ENCODE results near the gene SNX25. TPM values are rescaled to one million over a fixed set of nuclear protein-coding genes. Genes with fewer than 3 reads are reported as not detected.

Gene SNX25
- total and polyA plus RNA-seq, 2 of the 13 experiments (the other 11 are each of a cell fraction or from before 2014, with no cell fraction given): 23.4 to 23.5 TPM

DNA sequence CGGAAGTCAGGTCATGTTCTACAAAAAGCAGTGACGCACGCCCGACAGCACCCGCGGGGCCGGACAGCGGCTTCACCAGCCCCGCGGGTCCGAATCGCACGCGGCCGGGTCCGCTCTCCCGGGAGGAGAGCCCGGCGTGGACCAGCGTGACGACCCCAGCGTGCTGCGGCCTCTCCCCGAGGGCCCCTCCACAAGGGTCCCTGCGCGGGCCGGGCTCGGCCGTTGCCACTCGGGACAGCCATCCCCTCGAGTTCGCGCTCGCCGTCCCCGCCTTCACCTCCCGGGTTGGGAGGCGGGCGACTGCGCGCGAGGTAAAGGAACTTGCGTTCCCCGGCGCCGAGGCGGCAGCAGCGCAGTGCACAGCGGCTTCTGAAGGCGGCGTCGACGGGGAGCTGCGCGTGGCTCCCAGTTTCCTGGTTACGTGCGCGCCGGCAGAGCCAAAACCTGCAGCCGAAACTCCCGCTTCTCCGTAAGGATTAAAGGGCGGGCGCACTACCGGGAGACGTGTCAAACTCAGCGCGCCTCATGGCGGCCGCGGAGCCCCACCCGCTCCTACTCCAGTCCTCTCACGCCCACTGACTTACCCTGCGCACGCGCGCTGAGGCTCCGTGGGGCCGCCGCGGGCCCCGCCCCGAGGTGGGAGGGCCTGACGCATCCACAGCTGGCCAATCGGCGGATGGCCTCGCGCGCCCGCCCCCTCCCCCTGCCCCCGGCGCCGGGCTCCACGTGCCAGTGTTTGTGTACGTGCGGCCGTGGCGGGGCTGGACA is 186.7 kb downstream of the SNX25 start (continued):
- TF ChIP-seq ZIK1 (CRISPR knock-in tag; IDR thresholded peaks at IDR 0.05; ENCODE audit: borderline replicate concordance, low read depth) (peak; percentile 96), NR2F1 (CRISPR knock-in tag; IDR thresholded peaks at IDR 0.05) (0 out of 4 replicates have a peak, but pooled peaks of 1 of the 2 experiments have one; percentile 13), HIVEP1 (CRISPR knock-in tag; IDR thresholded peaks at IDR 0.05) (peak; percentile 89), TOE1 (CRISPR knock-in tag; IDR thresholded peaks at IDR 0.05) (no peak), ZNF883 (CRISPR knock-in tag; IDR thresholded peaks at IDR 0.05; ENCODE audit: not compliant biosample characterization) (peak; percentile 93), ZNF484 (CRISPR knock-in tag; IDR thresholded peaks at IDR 0.05; ENCODE audit: borderline replicate concordance, low read depth) (peak; percentile 77; the same call in 1 of the 2 replicates), NFE2L1 (CRISPR knock-in tag; IDR thresholded peaks at IDR 0.05; ENCODE audit: borderline replicate concordance) (peak; percentile 63; the same call in 1 of the 2 replicates), ZNF552 (CRISPR knock-in tag; IDR thresholded peaks at IDR 0.05; ENCODE audit: borderline replicate concordance) (peak; percentile 96), HOMEZ (CRISPR knock-in tag; IDR thresholded peaks at IDR 0.05; ENCODE audit: low read depth) (no peak), TAF15 (IDR thresholded peaks at IDR 0.05; ENCODE audit: low read depth, low read length, poor library complexity, severe bottlenecking) (no peak), ZNF703 (CRISPR knock-in tag; IDR thresholded peaks at IDR 0.05; ENCODE audit: borderline replicate concordance) (peak; percentile 98), MTA1 (CRISPR knock-in tag; IDR thresholded peaks at IDR 0.05; ENCODE audit: borderline replicate concordance) (peak; percentile 93)
- TF ChIP-seq, protein P1, sequence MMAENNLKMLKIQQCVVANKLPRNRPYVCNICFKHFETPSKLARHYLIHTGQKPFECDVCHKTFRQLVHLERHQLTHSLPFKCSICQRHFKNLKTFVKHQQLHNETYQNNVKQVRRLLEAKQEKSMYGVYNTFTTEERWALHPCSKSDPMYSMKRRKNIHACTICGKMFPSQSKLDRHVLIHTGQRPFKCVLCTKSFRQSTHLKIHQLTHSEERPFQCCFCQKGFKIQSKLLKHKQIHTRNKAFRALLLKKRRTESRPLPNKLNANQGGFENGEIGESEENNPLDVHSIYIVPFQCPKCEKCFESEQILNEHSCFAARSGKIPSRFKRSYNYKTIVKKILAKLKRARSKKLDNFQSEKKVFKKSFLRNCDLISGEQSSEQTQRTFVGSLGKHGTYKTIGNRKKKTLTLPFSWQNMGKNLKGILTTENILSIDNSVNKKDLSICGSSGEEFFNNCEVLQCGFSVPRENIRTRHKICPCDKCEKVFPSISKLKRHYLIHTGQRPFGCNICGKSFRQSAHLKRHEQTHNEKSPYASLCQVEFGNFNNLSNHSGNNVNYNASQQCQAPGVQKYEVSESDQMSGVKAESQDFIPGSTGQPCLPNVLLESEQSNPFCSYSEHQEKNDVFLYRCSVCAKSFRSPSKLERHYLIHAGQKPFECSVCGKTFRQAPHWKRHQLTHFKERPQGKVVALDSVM (CRISPR knock-in tag; IDR thresholded peaks at IDR 0.05): peak; percentile 78
- TF ChIP-seq, protein P2, sequence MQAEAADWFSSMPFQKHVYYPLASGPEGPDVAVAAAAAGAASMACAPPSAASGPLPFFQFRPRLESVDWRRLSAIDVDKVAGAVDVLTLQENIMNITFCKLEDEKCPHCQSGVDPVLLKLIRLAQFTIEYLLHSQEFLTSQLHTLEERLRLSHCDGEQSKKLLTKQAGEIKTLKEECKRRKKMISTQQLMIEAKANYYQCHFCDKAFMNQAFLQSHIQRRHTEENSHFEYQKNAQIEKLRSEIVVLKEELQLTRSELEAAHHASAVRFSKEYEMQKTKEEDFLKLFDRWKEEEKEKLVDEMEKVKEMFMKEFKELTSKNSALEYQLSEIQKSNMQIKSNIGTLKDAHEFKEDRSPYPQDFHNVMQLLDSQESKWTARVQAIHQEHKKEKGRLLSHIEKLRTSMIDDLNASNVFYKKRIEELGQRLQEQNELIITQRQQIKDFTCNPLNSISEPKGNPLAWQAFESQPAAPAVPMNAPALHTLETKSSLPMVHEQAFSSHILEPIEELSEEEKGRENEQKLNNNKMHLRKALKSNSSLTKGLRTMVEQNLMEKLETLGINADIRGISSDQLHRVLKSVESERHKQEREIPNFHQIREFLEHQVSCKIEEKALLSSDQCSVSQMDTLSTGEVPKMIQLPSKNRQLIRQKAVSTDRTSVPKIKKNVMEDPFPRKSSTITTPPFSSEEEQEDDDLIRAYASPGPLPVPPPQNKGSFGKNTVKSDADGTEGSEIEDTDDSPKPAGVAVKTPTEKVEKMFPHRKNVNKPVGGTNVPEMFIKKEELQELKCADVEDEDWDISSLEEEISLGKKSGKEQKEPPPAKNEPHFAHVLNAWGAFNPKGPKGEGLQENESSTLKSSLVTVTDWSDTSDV (CRISPR knock-in tag; IDR thresholded peaks at IDR 0.05): no peak; the same call in 1 of the 2 replicates
- TF ChIP-seq, protein P3, sequence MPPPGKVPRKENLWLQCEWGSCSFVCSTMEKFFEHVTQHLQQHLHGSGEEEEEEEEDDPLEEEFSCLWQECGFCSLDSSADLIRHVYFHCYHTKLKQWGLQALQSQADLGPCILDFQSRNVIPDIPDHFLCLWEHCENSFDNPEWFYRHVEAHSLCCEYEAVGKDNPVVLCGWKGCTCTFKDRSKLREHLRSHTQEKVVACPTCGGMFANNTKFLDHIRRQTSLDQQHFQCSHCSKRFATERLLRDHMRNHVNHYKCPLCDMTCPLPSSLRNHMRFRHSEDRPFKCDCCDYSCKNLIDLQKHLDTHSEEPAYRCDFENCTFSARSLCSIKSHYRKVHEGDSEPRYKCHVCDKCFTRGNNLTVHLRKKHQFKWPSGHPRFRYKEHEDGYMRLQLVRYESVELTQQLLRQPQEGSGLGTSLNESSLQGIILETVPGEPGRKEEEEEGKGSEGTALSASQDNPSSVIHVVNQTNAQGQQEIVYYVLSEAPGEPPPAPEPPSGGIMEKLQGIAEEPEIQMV (CRISPR knock-in tag; IDR thresholded peaks at IDR 0.05; ENCODE audit: low read depth): no peak; the same call in 1 of the 2 replicates
- TF ChIP-seq, protein P4, sequence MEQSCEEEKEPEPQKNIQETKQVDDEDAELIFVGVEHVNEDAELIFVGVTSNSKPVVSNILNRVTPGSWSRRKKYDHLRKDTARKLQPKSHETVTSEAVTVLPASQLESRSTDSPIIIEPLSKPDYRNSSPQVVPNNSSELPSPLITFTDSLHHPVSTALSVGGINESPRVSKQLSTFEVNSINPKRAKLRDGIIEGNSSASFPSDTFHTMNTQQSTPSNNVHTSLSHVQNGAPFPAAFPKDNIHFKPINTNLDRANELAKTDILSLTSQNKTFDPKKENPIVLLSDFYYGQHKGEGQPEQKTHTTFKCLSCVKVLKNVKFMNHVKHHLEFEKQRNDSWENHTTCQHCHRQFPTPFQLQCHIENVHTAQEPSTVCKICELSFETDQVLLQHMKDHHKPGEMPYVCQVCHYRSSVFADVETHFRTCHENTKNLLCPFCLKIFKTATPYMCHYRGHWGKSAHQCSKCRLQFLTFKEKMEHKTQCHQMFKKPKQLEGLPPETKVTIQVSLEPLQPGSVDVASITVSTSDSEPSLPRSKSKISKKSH (CRISPR knock-in tag; IDR thresholded peaks at IDR 0.05; ENCODE audit: borderline replicate concordance): peak; percentile 98
